ENCODE results near the gene KDM1B.

DNA sequence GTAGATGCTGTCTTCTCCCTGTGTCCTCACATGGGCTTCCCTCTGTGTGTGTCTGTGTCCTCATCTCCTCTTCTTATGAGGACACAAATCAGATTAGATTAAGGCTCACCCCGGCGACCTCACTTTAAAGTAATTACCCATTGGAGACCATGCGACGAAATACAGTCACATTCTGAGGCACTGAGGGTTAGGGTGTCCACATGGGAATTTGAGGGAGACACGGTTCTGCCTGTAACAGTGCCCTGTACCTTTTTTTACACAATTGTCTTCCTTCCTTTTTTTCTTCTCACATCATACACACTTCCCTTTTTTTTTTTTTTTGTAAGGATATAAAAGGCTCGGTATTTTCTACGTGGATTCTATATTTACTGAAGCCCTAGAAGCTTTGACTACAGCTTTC is 60.2 kb downstream of the KDM1B start:
- TF ChIP-seq, protein P1, sequence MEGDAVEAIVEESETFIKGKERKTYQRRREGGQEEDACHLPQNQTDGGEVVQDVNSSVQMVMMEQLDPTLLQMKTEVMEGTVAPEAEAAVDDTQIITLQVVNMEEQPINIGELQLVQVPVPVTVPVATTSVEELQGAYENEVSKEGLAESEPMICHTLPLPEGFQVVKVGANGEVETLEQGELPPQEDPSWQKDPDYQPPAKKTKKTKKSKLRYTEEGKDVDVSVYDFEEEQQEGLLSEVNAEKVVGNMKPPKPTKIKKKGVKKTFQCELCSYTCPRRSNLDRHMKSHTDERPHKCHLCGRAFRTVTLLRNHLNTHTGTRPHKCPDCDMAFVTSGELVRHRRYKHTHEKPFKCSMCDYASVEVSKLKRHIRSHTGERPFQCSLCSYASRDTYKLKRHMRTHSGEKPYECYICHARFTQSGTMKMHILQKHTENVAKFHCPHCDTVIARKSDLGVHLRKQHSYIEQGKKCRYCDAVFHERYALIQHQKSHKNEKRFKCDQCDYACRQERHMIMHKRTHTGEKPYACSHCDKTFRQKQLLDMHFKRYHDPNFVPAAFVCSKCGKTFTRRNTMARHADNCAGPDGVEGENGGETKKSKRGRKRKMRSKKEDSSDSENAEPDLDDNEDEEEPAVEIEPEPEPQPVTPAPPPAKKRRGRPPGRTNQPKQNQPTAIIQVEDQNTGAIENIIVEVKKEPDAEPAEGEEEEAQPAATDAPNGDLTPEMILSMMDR (conservative IDR thresholded peaks at IDR 0.05; ENCODE audit: low read depth, low read length) = no peak
- no peak for TF ChIP-seq EZH2 (IDR thresholded peaks at IDR 0.05; ENCODE audit: low read length, unreplicated experiment)
- TF ChIP-seq EZH2phosphoT487 (IDR thresholded peaks at IDR 0.05; ENCODE audit: borderline replicate concordance, low read length) = no peak
